Measurements from ENCODE around the gene NUP98. TPM values are rescaled to one million over a fixed set of nuclear protein-coding genes. Genes with fewer than 3 reads are reported as not detected.

The NUP98 gene
- total RNA-seq, 1 donor from 2014 or later: 82.6 TPM

GRCh38 chr11:3684819-3685172, 112.6 kb downstream of the NUP98 start:
- peaks cover 55% of the 10 kb centered on the region for H3K36me3 Mint-ChIP-seq

GRCh38 chr11:3684129-3684818, 113.1 kb downstream of the NUP98 start:
- TF ChIP-seq CTCF (IDR thresholded peaks at IDR 0.05; ENCODE audit: unreplicated experiment): no peak
- H3K4me1 Mint-ChIP-seq: no peaks in the 10 kb centered on the region
- H3K4me3 Mint-ChIP-seq: no peak overlapping the region
- peaks cover 58% of the 10 kb centered on the region for H3K36me3 Mint-ChIP-seq
- no peak overlapping the region for H3K27ac Mint-ChIP-seq
- no peak for DNase-seq (ENCODE audit: low spot score in 2 of 2, unreplicated experiment in 2 of 2)
- no peaks in the 10 kb centered on the region for H3K27me3 Mint-ChIP-seq (ENCODE audit: low read depth)
- no peaks in the 10 kb centered on the region for H3K9me3 Mint-ChIP-seq

More at GRCh38 chr11:3684819-3685172, 112.6 kb downstream of the NUP98 start:
- Mint-ChIP-seq H3K9me3 (no peaks in the 10 kb centered on the region), H3K4me1 (no peaks in the 10 kb centered on the region), H3K27ac (no peak overlapping the region), H3K27me3 (ENCODE audit: low read depth) (no peaks in the 10 kb centered on the region), H3K4me3 (no peak overlapping the region)
- TF ChIP-seq CTCF (IDR thresholded peaks at IDR 0.05; ENCODE audit: unreplicated experiment): no peak
- DNase-seq (ENCODE audit: low spot score in 2 of 2, unreplicated experiment in 2 of 2): no peak

- no peaks in the 10 kb centered on the region for H3K27me3 Mint-ChIP-seq (ENCODE audit: low read depth)
- no peak for TF ChIP-seq CTCF (IDR thresholded peaks at IDR 0.05; ENCODE audit: unreplicated experiment)
- no peaks in the 10 kb centered on the region for H3K4me1 Mint-ChIP-seq
- H3K4me3 Mint-ChIP-seq: no peak overlapping the region
- H3K36me3 Mint-ChIP-seq: peaks cover 63% of the 10 kb centered on the region
- no peaks in the 10 kb centered on the region for H3K9me3 Mint-ChIP-seq
- no peak overlapping the region for H3K27ac Mint-ChIP-seq
- no peak for DNase-seq (ENCODE audit: low spot score in 2 of 2, unreplicated experiment in 2 of 2)
These were observed 114.3 kb downstream of the NUP98 start for GRCh38 chr11:3683039-3683438.

GRCh38 chr11:3679077-3679476, 118.3 kb downstream of the NUP98 start:
- TF ChIP-seq CTCF (IDR thresholded peaks at IDR 0.05; ENCODE audit: unreplicated experiment): no peak
- no peaks in the 10 kb centered on the region for H3K9me3 Mint-ChIP-seq
- H3K36me3 Mint-ChIP-seq: peaks cover 59% of the 10 kb centered on the region

GRCh38 chr11:3675971-3676370, 121.4 kb downstream of the NUP98 start:
- peaks cover 52% of the 10 kb centered on the region for H3K36me3 Mint-ChIP-seq
- DNase-seq (ENCODE audit: low spot score in 2 of 2, unreplicated experiment in 2 of 2): no peak
- no peak overlapping the region for H3K4me3 Mint-ChIP-seq
- H3K27ac Mint-ChIP-seq: no peak overlapping the region
- no peaks in the 10 kb centered on the region for H3K27me3 Mint-ChIP-seq (ENCODE audit: low read depth)
- no peaks in the 10 kb centered on the region for H3K9me3 Mint-ChIP-seq
- no peaks in the 10 kb centered on the region for H3K4me1 Mint-ChIP-seq
- no peak for TF ChIP-seq CTCF (IDR thresholded peaks at IDR 0.05; ENCODE audit: unreplicated experiment)

More at GRCh38 chr11:3679077-3679476, 118.3 kb downstream of the NUP98 start:
- no peak overlapping the region for H3K27ac Mint-ChIP-seq
- no peak for DNase-seq (ENCODE audit: low spot score in 2 of 2, unreplicated experiment in 2 of 2)
- no peaks in the 10 kb centered on the region for H3K27me3 Mint-ChIP-seq (ENCODE audit: low read depth)
- no peaks in the 10 kb centered on the region for H3K4me1 Mint-ChIP-seq
- H3K4me3 Mint-ChIP-seq: no peak overlapping the region
